HepG2 (cell line): ENCODE results near the gene NAV1. TPM values are rescaled to one million over a fixed set of nuclear protein-coding genes. Genes with fewer than 3 reads are reported as not detected.
"Not testable (repeated sequence)": the region's sequence is repeated elsewhere in the genome, so short reads cannot be mapped to it uniquely, and the experiment has no call there.

ENCODE experiments used
- ATAC-seq: fragments of 200-7000 bp; cut with Tn5 transposase; 3 replicates; pipeline ENCODE4 v1.9.1; 2020; ENCODE audit warnings: mild to moderate bottlenecking, moderate library complexity
- BruUV-seq: library from RNA; stranded (reverse); fragments of 400-500 nt; replicated peaks from 2 replicates; lab custom pipeline; 2021; lab: Mats Ljungman, UMichigan
- CTCF ChIA-PET: fragments of 300-600 bp; formaldehyde crosslinking; extraction: SDS; loops from one replicate; lab custom pipeline; 2021; ENCODE audit warnings: low total read pairs, inconsistent platforms, low intra/inter-chr PET ratio; lab: Yijun Ruan, JAX
- POLR2A ChIA-PET: fragments of 350-600 bp; sonication (Branson Sonifier 250); formaldehyde crosslinking; loops from one replicate; lab custom pipeline; 2020; ENCODE audit warnings: antibody characterized with exemption, inconsistent platforms; lab: Yijun Ruan, JAX
- DNase-seq: peaks from one replicate; pipeline ENCODE4 v3.0.0-alpha.2; 2015; ENCODE audit warnings: low spot score
- FAIRE-seq: peaks from 3 replicates; lab custom pipeline; 2011; peaks lifted over from hg19 to GRCh38; lab: Jason Lieb, UNC
- H2AFZ ChIP-seq: one replicate; pipeline ENCODE4 v1.6.1; 2011; ENCODE audit warnings: low read length, inconsistent platforms
- H3K27ac ChIP-seq: fragments of 300-600 bp; 3 replicates; pipeline ENCODE4 v1.8.0; 2011; ENCODE audit warnings: mixed run types, mild to moderate bottlenecking, mixed read lengths, low read length, inconsistent platforms; ENCODE audit not compliant: insufficient read depth; ENCODE audit errors: extremely low read length
- H3K27me3 ChIP-seq, 2 experiments: fragments of 200-600 bp in 1 of 2; 2 replicates in 1 of 2; 3 replicates in 1 of 2; pipeline versions ENCODE4 v1.6.0 to v1.8.0; 2011; ENCODE audit warnings: low read length in 2 of 2, mild to moderate bottlenecking in 2 of 2, moderate library complexity in 2 of 2, inconsistent platforms in 1 of 2; ENCODE audit not compliant: insufficient read depth in 2 of 2, control insufficient read depth in 1 of 2
- H3K36me3 ChIP-seq, 2 experiments: fragments of 200-600 bp in 1 of 2; replicated peaks in 1 of 2; 2 replicates in 1 of 2; 3 replicates in 1 of 2; pipeline versions ENCODE4 v1.5.1 to v1.8.0; 2011; ENCODE audit warnings: low read length in 2 of 2, inconsistent platforms in 1 of 2; ENCODE audit not compliant: insufficient read depth in 2 of 2, control insufficient read depth in 1 of 2
- H3K4me1 ChIP-seq: 2 replicates; pipeline ENCODE4 v1.5.1; 2012; ENCODE audit warnings: low read length, inconsistent platforms; ENCODE audit not compliant: insufficient read depth
- H3K4me2 ChIP-seq: 2 replicates; pipeline ENCODE4 v1.6.0; 2011; ENCODE audit warnings: low read depth, low read length, inconsistent platforms
- H3K4me3 ChIP-seq, 3 experiments: fragments of 200-600 bp in 1 of 3; sonication (generic), shearing (Covaris generic) in 1 of 3; replicated peaks in 1 of 3; 2 replicates each; pipeline ENCODE4 v1.5.1; 2011 to 2016; ENCODE audit warnings: low read length in 3 of 3, inconsistent platforms in 2 of 3, low read depth in 2 of 3, mild to moderate bottlenecking in 2 of 3, control low read depth in 1 of 3, mixed read lengths in 1 of 3; ENCODE audit not compliant: insufficient read depth in 1 of 3
- H3K79me2 ChIP-seq: one replicate; pipeline ENCODE4 v1.6.1; 2011; ENCODE audit warnings: low read length, inconsistent platforms; ENCODE audit not compliant: insufficient read depth
- H3K9ac ChIP-seq: 2 replicates; pipeline ENCODE4 v1.6.0; 2011; ENCODE audit warnings: mild to moderate bottlenecking, low read depth, low read length, inconsistent platforms; ENCODE audit not compliant: insufficient read depth
- H3K9me3 ChIP-seq: 2 replicates; pipeline ENCODE4 v1.5.1; 2012; ENCODE audit warnings: mild to moderate bottlenecking, low read length
- H4K20me1 ChIP-seq: 2 replicates; pipeline ENCODE4 v1.6.0; 2011; ENCODE audit warnings: inconsistent platforms, mild to moderate bottlenecking, low read length, moderate library complexity; ENCODE audit not compliant: insufficient read depth
- ATF7 ChIP-seq, 2 experiments: fragments of 450-650 bp in 1 of 2; sonication (generic) in 1 of 2; formaldehyde crosslinking in 1 of 2; IDR thresholded peaks; 2 replicates each; pipeline versions ENCODE4 v1.4.0 to v1.6.1; 2016 to 2020; ENCODE audit warnings: antibody characterized with exemption in 1 of 2, mild to moderate bottlenecking in 1 of 2, missing genetic modification reagents in 1 of 2
- FOXK1 ChIP-seq: sonication (generic); formaldehyde crosslinking; IDR thresholded peaks from 2 replicates; pipeline ENCODE4 v1.4.0; 2020; ENCODE audit warnings: low read depth, missing genetic modification reagents, borderline replicate concordance
- YY1 ChIP-seq: IDR thresholded peaks from 2 replicates; pipeline ENCODE4 v1.6.1; 2011; ENCODE audit warnings: low read length, low read depth, moderate library complexity, mild to moderate bottlenecking; ENCODE audit not compliant: insufficient read depth, insufficient replicate concordance
- ZNF460 ChIP-seq: sonication (generic); formaldehyde crosslinking; IDR thresholded peaks from 2 replicates; pipeline ENCODE4 v1.5.1; 2020; ENCODE audit warnings: missing genetic modification reagents, mild to moderate bottlenecking, borderline replicate concordance
- ZNF614 ChIP-seq: IDR thresholded peaks from 2 replicates; pipeline ENCODE4 v1.6.1; 2018; ENCODE audit warnings: missing biosample characterization, missing genetic modification reagents, inconsistent platforms, borderline replicate concordance
- WGBS: methylation state at CpG from one replicate; pipeline ENCODE4 v1.1.6; 2017; ENCODE audit warnings: low lambda C conversion rate; 5-methylcytosine and 5-hydroxymethylcytosine counted together
- in situ Hi-C: cut with HindIII; loops from 2 replicates; pipeline ENCODE4 v1.10.0; 2017; ENCODE audit warnings: low pct_unique_long_range_greater_than_20kb; ENCODE audit not compliant: extremely low pct_ligation_motif_present
- intact Hi-C: fragments of 100-400 bp; cut with micrococcal nuclease; formaldehyde crosslinking; loops from one replicate; pipeline ENCODE4 v1.10.0; 2022; ENCODE audit not compliant: unreplicated experiment
- polyA plus RNA-seq, 8 experiments: library from polyadenylated mRNA; depleted of rRNA in 3 of 8; stranded (reverse) in 7 of 8; unstranded in 1 of 8; fragments of >200 nt; fragmentation: Illumina TruSeq in 4 of 8; extraction: Trizol in 4 of 8; gene quantifications; 2 replicates each; pipeline versions ENCODE4 v1.2.1 to v1.2.3, GENCODE V29; 2011 to 2016; ENCODE audit warnings: low read depth in 4 of 8, missing spikeins in 1 of 8, mixed read lengths in 1 of 8; ENCODE audit not compliant: insufficient read depth in 1 of 8
- total RNA-seq, 5 experiments: library from RNA; depleted of rRNA; stranded (reverse); fragments of >200 nt; fragmentation: Illumina TruSeq; extraction: Trizol; gene quantifications; 2 replicates each; pipeline ENCODE4 v1.2.3, GENCODE V29; 2016; ENCODE audit warnings: low read depth in 1 of 5
- TF ChIP-seq, protein P1 (sequence below): IDR thresholded peaks from 2 replicates; pipeline ENCODE4 v1.6.1; 2016; ENCODE audit warnings: mild to moderate bottlenecking, missing biosample characterization, missing genetic modification reagents

The NAV1 gene
- total and polyA plus RNA-seq, 2 of the 13 experiments (the other 11 are each of a cell fraction or from before 2014, with no cell fraction given) = not detected

DNA sequence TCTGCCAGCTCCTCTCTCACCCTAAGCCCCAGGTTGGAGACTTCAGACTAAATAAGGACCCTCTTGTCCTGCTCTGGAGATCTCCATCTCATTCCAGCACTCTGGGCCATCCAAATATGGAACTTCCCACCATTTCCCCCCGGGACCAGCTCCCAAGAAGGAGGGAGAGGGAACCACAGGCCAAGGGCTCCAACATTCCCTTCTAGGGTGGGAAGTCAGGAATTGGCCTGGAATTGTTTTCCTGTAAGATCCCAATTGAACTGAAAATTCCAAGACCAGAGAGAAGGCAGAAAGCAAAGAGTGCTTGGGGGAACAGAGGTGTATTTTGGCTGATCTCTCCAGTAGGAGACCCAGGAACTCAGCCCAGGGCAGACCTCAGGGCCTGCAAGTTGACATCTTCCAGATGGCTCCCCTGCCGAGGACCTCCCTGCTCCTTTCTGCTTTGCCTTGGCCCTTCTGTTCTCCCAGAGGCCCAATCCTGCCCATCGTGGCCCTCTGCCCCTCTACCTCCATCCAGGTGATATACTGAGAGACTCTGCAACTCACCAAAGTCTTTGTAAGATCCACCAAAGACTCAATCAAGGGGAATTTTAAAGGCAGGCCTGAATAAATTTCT lies 46.9 kb upstream of the NAV1 start:
- in situ Hi-C loops = no loop called here
- no peak overlapping the region for H3K4me3 ChIP-seq
- H3K36me3 ChIP-seq = peaks cover 3 to 9% of the 10 kb centered on the region in 2 experiments; a peak in 2 of 5 replicates
- no peak overlapping the region for H3K9ac ChIP-seq
- no peaks in the 10 kb centered on the region for H3K9me3 ChIP-seq
- peaks cover 36% of the 10 kb centered on the region for H3K4me1 ChIP-seq
- H3K79me2 ChIP-seq = no peaks in the 10 kb centered on the region
- no peaks in the 10 kb centered on the region for H3K27me3 ChIP-seq
- FAIRE-seq (no peak), DNase-seq (no peak), ATAC-seq (no peak)
- H3K27ac ChIP-seq = no peak overlapping the region
- no TSS peak for BruUV-seq
- H2AFZ ChIP-seq = no peak overlapping the region
- no peaks in the 10 kb centered on the region for H4K20me1 ChIP-seq
- TF ChIP-seq YY1 (no peak), ZNF460 (CRISPR knock-in tag) (no peak), FOXK1 (CRISPR knock-in tag) (no peak), ZNF614 (no peak)
- TF ChIP-seq, protein P1, sequence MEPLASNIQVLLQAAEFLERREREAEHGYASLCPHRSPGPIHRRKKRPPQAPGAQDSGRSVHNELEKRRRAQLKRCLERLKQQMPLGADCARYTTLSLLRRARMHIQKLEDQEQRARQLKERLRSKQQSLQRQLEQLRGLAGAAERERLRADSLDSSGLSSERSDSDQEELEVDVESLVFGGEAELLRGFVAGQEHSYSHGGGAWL = no peak
- intact Hi-C loops = no loop called here
- POLR2A ChIA-PET = interaction anchor here (1.5 kb wide), 1 partner anchor 12 kb away, joined by 3 read pairs; no protein-coding TSS in a partner anchor
- H3K4me2 ChIP-seq = no peak overlapping the region
- WGBS = 97% methylated on average over 3 of the region's 3 CpGs
- CTCF ChIA-PET = no interaction called here

DNA sequence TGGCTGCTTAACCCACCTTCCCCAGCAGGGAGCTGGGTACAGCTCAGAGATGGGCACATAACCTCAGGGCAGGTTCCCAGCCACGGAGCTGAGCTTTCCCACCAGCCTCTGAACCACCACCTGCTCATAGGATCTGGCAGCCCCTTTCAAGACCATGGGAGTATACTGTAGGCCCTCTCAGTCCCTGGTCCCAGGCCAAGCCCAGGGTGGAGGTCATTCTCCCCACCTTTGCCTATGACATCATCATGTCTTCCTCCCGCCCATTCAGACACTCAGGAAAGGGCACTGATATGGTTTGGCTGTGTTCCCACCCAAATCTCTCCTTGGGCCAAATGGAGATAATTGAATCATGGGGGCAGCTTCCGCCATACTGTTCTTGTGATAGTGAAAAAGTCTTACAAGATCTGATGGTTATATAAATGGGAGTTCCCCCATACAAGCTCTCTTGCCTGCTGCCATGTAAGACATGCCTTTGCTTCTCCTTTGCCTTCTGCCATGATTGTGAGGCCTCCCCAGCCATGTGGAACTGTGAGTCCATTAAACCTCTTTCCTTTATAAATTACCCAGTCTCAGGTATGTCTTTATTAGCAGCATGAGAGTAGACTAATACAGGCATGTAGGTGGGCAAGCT lies 45.8 kb upstream of the NAV1 start:
- H3K36me3 ChIP-seq; H4K20me1 ChIP-seq; in situ Hi-C loops; H3K9ac ChIP-seq; H3K9me3 ChIP-seq; DNase-seq; FAIRE-seq; H3K79me2 ChIP-seq; H3K4me3 ChIP-seq; H3K27ac ChIP-seq; BruUV-seq; H3K27me3 ChIP-seq; POLR2A ChIA-PET; ATAC-seq; intact Hi-C loops; H2AFZ ChIP-seq; CTCF ChIA-PET; H3K4me2 ChIP-seq; TF ChIP-seq ATF7 (CRISPR knock-in tag; IDR thresholded peaks at IDR 0.05): not testable (repeated sequence)
- peaks cover 43% of the 10 kb centered on the region for H3K4me1 ChIP-seq
- WGBS = 100% methylated on average over 3 of the region's 3 CpGs
- peak; percentile 87 for TF ChIP-seq ATF7 (IDR thresholded peaks at IDR 0.05)
